OCI-LY3 (cell line): ENCODE results near the gene TBX1.

Experiments
- CTCF ChIP-seq: fragments of 200-600, 300-600 bp; sonication (generic); IDR thresholded peaks from 2 replicates; pipeline ENCODE4 v1.5.1; 2014; ENCODE audit warnings: antibody characterized with exemption, low read length, low read depth
- EZH2phosphoT487 ChIP-seq: fragments of 200-600 bp; shearing (Covaris generic); IDR thresholded peaks from 2 replicates; pipeline ENCODE4 v1.6.1; 2018; ENCODE audit warnings: antibody characterized with exemption, mixed run types, low read depth

DNA sequence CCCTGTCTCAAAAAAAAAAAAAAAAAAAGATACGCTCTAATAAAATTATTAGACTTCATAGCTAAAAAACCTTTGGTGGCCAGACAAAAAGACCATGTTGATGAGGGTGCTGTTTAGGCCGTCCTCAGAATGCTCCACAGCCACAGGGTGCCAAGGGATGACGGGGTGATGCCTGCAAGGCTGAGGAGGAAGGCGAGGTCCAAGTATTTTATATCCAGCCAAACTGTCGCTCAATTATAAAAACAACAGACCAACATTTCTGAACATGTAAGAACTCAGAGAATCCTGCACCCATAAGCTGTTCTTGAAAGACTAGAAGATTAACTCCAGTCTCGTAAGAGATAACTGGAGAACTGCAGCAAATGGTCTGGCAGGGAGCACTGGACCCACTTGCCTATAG is 29.2 kb downstream of the TBX1 start:
- TF ChIP-seq CTCF (no peak), EZH2phosphoT487 (no peak)
